Activated CD4-positive, alpha-beta T cell treated with anti-CD3 and anti-CD28 coated beads, Interleukin-2, amount 50 U/mL, for 48 hours (primary cell): Measurements from ENCODE around the gene ARPC1B.
"Not testable (repeated sequence)": the region's sequence is repeated elsewhere in the genome, so short reads cannot be mapped to it uniquely, and the experiment has no call there.

Experiments
- DNase-seq, 2 experiments: peaks; one replicate each; pipeline ENCODE4 v3.0.0-alpha.2; 2020

Gene ARPC1B

GRCh38 chr7:99374111-99375064 is at the start of gene ARPC1B:
Gene ARPC1B, plus strand, starts transcription at chr7:99374730. Its CDS starts 10,985 bp downstream, at chr7:99385715.
- DNase-seq: peak; percentile 89

DNA sequence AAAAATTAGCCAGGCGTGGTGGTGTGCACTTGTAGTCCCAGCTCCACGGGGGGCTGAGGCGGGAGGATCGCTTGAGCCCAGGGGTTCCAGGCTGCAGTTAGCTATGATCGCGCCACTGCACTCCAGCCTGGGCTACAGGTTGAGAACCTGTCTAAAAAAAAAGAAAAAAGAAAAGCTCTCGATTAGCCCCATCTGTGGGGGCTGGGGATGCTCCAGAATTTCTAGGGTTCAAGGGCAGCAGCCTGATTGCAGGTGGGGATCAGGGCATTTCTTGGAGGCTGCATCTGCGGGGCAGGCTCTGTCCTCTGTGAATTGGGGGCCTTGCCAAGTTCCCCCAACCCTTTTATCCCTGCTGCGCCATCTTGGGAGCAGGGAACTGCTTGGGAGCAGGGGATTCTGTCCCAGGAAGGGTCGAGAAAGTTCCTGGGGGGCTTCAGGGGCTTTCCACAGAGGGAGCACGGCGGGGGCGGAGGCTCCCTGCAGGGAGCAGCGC is 49.5 kb upstream of the ARPC1B start:
- DNase-seq: no peak

DNA sequence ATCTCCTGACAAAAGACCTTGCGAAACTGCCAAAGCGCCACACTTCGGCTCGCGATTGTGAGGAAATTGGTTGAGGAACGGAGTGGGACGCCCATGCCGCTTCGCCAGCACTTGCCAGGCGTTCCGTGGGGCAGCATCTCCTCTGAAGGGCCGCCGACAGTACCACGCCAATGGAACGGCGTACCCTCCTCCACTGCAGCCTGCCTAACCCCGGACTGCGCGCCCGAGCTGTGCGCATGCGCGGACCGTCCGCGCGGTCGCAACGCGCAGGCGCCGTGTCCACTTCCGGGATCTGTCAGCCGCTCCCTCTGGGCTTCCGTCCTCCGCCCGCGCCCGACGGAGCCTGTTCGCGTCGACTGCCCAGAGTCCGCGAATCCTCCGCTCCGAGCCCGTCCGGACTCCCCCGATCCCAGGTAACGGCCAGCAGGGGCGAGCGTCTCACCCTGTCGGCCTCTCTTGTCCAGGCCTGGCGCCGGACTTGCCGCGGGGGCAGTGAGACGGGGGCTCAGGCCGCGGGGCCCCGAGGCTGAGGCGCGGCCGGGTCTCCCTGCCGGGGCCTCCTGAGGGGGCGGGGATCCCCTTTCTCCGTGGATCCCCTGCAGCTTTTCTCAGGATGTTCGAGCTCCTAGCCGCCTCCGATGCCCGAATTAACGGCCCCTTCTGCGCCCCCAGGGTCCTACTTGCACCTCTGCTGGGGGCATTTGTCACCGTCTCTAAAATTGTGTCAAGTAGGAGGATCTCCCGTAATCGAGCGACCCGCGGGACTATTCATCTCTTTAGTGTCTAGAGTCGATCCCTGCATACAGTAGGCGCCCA is 48.7 kb upstream of the ARPC1B start, which contains the start of gene ARPC1A:
Gene ARPC1A (plus strand): TSS at position 307 of the 816 bp plus-strand sequence. CDS start 7,456 bp downstream, outside the sequence.
- DNase-seq: peak; percentile 88 to 91

GRCh38 chr7:99326408-99326782 is 48.1 kb upstream of the ARPC1B start:
- DNase-seq: no peak

DNA sequence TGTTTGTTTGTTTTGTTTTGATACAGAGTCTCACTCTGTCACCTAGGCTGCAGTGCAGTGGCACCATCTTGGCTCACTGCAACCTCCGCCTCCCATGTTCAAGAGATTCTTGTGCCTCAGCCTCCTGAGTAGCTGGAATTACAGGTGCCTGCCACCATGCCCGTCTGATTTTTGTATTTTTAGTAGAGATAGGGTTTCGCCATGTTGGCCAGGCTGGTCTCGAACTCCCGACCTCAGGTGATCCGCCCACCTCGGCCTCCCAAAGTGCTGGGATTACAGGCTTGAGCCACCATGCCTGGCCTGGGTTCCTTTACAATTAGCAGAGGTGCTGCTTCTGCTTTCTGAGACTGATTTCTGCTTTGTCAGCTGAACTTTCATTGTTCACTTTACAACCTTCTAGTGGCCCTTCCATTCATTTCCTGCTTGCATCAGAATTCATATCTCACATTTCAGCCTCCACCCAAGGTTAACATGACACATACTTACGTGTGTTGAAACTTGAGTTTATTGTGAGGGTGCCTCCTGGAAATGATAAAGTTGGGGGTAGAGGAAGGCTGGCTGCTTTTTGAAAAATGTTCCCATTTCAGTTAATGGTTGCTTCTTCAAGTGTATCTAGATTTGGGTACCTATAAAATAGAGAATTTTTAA is 44.1 kb upstream of the ARPC1B start:
- peak in 1 of 2 experiments; percentile 16 for DNase-seq

- DNase-seq: peak; percentile 11 to 30
Measured at GRCh38 chr7:99331002-99331401, 43.5 kb upstream of the ARPC1B start.

DNA sequence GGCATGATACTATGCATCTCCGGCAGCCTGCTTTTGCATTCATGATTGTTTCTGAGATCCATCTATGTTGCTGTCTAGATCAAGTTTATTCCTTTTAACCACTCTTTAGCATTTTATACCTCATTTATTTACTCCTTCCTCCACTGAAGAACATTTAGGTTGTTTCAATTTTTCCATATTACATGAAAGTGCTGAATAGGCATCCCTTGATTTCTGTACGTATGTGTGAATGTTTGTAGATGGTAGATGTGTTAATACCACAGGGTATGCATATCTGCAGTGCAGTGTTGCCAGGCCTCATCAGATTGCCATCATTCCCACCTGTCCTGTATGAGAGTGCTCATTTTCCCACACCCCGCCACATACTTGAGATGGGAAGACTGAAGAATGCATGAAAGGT is 34.9 kb upstream of the ARPC1B start:
- no peak for DNase-seq

- DNase-seq: no peak
Measured at GRCh38 chr7:99340659-99341058, 33.9 kb upstream of the ARPC1B start.

GRCh38 chr7:99344061-99344647 is 30.4 kb upstream of the ARPC1B start:
- DNase-seq: no peak

DNA sequence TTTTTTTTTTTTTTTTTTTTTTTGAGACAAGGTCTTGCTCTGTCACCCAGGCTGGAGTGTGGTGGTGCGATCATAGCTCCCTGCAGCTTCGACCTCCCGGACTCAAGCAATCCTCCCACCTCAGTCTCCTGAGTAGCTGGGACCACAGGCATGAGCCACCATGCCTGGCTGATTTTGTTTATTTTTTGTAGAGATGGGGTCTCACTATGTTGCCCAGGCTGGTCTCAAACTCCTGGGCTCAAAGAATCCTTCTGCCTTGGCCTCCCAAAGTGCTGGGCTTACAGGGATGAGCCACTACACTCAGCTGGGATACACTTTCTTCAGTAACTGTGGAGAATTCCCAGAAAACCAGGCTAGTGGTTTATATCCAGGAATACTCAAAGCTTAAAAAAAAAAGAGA is 23.9 kb upstream of the ARPC1B start:
- DNase-seq: not testable (repeated sequence)

DNA sequence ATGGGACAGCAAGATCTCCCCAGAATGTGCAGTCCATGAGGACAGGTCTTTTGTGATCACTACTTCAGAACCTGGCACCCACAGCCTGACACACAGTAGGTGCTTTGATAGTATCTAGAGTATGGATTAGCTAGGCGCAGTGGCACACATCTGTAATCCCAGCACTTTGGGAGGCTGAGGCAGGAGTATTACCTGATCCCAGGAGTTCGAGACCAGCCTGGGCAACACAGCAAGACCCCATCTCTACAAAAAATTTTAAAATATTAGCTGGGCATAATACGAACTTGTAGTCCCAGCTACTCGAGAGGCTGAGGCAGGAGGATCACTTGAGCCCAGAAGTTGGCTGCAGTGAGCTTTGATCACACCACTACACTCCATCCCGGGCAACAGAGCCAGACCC is 22.3 kb upstream of the ARPC1B start:
- no peak for DNase-seq

- DNase-seq: no peak
Measured at GRCh38 chr7:99355098-99355497, 19.4 kb upstream of the ARPC1B start.

- DNase-seq: no peak
Measured at GRCh38 chr7:99357701-99358490, 16.6 kb upstream of the ARPC1B start.

GRCh38 chr7:99358521-99358920 is 16.0 kb upstream of the ARPC1B start:
- DNase-seq: not testable (repeated sequence)

GRCh38 chr7:99359465-99360154 is 14.9 kb upstream of the ARPC1B start:
- no peak for DNase-seq

GRCh38 chr7:99362801-99363200 is 11.7 kb upstream of the ARPC1B start:
- DNase-seq: no peak

GRCh38 chr7:99363286-99363685 is 11.2 kb upstream of the ARPC1B start:
- DNase-seq: no peak

- peak; percentile 53 to 62 for DNase-seq
Measured at GRCh38 chr7:99365318-99366141, 9.0 kb upstream of the ARPC1B start.

- no peak for DNase-seq
Measured at GRCh38 chr7:99366646-99367045, 7.9 kb upstream of the ARPC1B start.
